IPS DF 4.7 (cell line): ENCODE results near the gene LEPROT.

Experiments
- DNase-seq: peaks from one replicate; pipeline ENCODE4 v3.0.0-alpha.2; 2013; ENCODE audit warnings: low spot score; ENCODE audit errors: extremely low read depth

The LEPROT gene

GRCh38 chr1:65476327-65476726, 55.9 kb downstream of the LEPROT start:
- DNase-seq: no peak

- DNase-seq: no peak
These were observed 57.2 kb downstream of the LEPROT start for GRCh38 chr1:65477414-65478378.

DNA sequence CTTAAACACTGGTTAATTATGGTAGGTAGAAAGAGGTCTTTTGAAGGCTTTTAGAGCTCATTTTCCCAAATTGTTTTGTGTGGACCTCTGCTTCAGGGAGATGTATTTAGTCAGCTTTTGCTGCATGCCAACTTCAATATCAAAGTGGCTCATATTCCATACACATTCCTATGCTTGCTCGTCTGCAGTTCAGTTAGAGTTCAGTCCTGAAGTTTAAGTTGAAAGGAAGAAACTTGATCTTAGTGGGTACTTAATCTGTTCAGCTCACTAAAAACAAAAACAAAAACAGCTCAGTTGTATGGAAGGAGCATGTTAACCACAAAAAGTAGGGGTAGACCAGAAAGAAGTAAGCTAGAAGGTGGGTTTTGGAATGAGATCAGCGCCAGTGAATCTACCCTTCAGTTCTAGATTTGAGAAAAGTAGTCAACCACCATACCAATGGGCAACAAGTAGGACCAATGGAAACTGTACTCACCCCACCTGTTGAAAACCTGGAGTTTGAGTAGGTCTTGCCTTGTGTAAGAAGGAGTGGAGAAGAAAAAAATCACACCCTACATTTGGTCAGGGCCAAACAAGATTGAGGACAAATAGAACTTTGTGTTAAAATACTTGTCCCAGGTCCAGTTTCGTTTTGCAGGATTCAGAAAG, 58.0 kb downstream of the LEPROT start:
- DNase-seq: no peak

DNA sequence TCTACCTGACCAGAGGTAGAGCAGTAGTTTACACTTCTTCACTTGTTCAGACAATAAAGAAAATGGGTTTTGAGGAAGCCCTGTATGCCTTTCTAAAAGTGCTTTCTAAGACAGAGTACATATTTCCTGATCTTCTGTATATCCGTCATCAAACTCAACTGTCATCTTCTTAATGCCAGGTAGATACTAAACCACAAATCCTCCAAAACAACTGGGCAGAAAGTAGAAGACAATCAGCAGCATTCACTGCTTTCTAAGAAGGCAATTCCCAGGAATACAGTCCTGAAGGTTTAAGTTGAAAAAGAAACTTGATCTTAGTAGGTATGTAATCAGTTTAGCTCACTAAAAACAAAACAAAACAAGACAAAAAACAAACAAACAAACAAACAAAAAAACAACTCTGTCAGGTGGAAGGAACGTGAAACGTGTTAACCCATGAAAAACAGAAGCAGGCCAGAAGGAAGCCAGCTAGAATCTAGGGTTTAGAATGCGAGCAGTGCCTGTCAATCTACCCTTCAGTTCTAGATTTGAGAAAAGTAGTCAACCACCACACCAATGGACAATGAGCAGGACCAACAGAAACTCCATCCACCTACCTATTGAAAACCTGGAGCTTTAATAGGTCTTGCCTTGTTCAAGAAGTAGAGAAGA, 59.2 kb downstream of the LEPROT start:
- DNase-seq: no peak

- DNase-seq: no peak
These were observed 60.4 kb downstream of the LEPROT start for GRCh38 chr1:65480684-65481405.

GRCh38 chr1:65483993-65484754, 63.7 kb downstream of the LEPROT start:
- no peak for DNase-seq
